ENCODE measurements around the gene NCKAP5. TPM values are rescaled to one million over a fixed set of nuclear protein-coding genes. Genes with fewer than 3 reads are reported as not detected.

The NCKAP5 gene
- total and polyA plus RNA-seq, 9 donors = 0.80 to 2.7 (median 2.2) TPM

- TF ChIP-seq EP300 (IDR thresholded peaks at IDR 0.05) (no peak), CTCF (IDR thresholded peaks at IDR 0.05) (no peak), POLR2A (IDR thresholded peaks at IDR 0.05) (no peak)
- no peak for DNase-seq
- WGBS, 3 donors = 59 to 65% (median 64%) methylated on average over 3 of the region's 3 CpGs
- Histone ChIP-seq H3K27me3 (no peaks in the 10 kb centered on the region), H3K27ac (no peak overlapping the region), H3K9me3 (no peaks in the 10 kb centered on the region), H3K4me3 (no peak overlapping the region), H3K4me1 (ENCODE audit: insufficient read depth) (no peaks in the 10 kb centered on the region), H3K36me3 (no peaks in the 10 kb centered on the region)
- intact Hi-C loops (cut with DNase I) = no loop called here
These were observed 130.8 kb downstream of the NCKAP5 start for GRCh38 chr2:133437492-133437891.

- no peak for DNase-seq
These were observed 133.1 kb downstream of the NCKAP5 start for GRCh38 chr2:133434959-133435668.

GRCh38 chr2:133433455-133434451 is 134.5 kb downstream of the NCKAP5 start:
- WGBS, 3 donors = 37 to 48% (median 39%) methylated on average over 5 of the region's 5 CpGs
- H3K4me1 ChIP-seq (ENCODE audit: insufficient read depth) = no peaks in the 10 kb centered on the region
- TF ChIP-seq EP300 (IDR thresholded peaks at IDR 0.05) = no peak
- no peak for TF ChIP-seq CTCF (IDR thresholded peaks at IDR 0.05)
- no peak for TF ChIP-seq POLR2A (IDR thresholded peaks at IDR 0.05)
- H3K27me3 ChIP-seq = no peaks in the 10 kb centered on the region
- no peaks in the 10 kb centered on the region for H3K9me3 ChIP-seq
- H3K36me3 ChIP-seq = no peaks in the 10 kb centered on the region
- no peak overlapping the region for H3K27ac ChIP-seq
- H3K4me3 ChIP-seq = no peak overlapping the region
- intact Hi-C loops (cut with DNase I) = no loop called here
- DNase-seq = no peak

More at GRCh38 chr2:133434959-133435668, 133.1 kb downstream of the NCKAP5 start:
- H3K36me3 ChIP-seq = no peaks in the 10 kb centered on the region
- H3K27ac ChIP-seq = no peak overlapping the region
- no peaks in the 10 kb centered on the region for H3K9me3 ChIP-seq
- WGBS, 3 donors = 77 to 84% (median 84%) methylated on average over 5 of the region's 5 CpGs
- intact Hi-C loops (cut with DNase I) = no loop called here
- H3K4me1 ChIP-seq (ENCODE audit: insufficient read depth) = no peaks in the 10 kb centered on the region
- H3K4me3 ChIP-seq = no peak overlapping the region
- H3K27me3 ChIP-seq = no peaks in the 10 kb centered on the region
- TF ChIP-seq POLR2A (IDR thresholded peaks at IDR 0.05) = no peak
- no peak for TF ChIP-seq EP300 (IDR thresholded peaks at IDR 0.05)
- no peak for TF ChIP-seq CTCF (IDR thresholded peaks at IDR 0.05)

GRCh38 chr2:133432778-133433177 is 135.5 kb downstream of the NCKAP5 start:
- H3K4me3 ChIP-seq = no peak overlapping the region
- no peaks in the 10 kb centered on the region for H3K27me3 ChIP-seq
- no peak overlapping the region for H3K27ac ChIP-seq
- TF ChIP-seq POLR2A (IDR thresholded peaks at IDR 0.05) (no peak), CTCF (IDR thresholded peaks at IDR 0.05) (no peak), EP300 (IDR thresholded peaks at IDR 0.05) (no peak)
- H3K4me1 ChIP-seq (ENCODE audit: insufficient read depth) = no peaks in the 10 kb centered on the region
- no peaks in the 10 kb centered on the region for H3K36me3 ChIP-seq
- no peaks in the 10 kb centered on the region for H3K9me3 ChIP-seq
- intact Hi-C loops (cut with DNase I) = no loop called here
- DNase-seq = no peak

Data from ovary (tissue), 9 donors.